CMK (cell line): ENCODE measurements around the gene CACNA1B.

ENCODE experiments used
- DNase-seq: peaks from one replicate; pipeline ENCODE4 v3.0.0-alpha.2; 2010; ENCODE audit warnings: low read depth

The CACNA1B gene

DNA sequence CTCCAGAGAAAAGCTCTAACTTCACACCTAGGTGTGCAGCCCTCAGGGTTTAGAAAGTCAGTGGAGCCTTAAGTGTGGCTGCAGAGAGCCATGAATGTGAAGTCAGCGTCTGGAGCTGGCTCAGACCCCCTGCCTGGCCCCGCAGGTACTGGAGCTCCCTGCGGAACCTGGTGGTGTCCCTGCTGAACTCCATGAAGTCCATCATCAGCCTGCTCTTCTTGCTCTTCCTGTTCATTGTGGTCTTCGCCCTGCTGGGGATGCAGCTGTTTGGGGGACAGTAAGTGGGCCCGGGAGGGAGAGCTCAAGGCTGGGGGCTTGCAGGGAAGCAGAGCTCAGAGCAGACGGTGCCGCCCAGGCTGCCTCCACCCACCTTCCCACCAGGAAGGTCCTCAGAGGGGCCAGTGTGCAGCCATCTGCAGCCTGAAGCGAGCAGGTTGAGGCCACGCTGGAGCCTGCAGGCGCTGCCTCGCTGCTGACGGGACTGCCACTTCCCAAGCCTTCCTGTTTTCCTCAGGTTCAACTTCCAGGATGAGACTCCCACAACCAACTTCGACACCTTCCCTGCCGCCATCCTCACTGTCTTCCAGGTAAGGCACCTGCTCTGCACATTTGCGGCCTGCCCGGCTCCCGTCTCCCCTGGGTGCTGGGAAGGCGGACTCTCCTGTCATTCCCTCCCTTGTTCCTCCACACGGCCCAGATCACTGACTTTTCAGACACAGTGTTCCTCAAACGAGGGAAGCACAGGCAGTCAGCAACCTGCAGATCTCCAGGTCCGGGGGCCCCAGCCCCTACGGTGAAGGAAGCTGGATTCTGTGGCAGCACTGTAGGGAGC lies 108.9 kb downstream of the CACNA1B start:
- DNase-seq, result no peak

DNA sequence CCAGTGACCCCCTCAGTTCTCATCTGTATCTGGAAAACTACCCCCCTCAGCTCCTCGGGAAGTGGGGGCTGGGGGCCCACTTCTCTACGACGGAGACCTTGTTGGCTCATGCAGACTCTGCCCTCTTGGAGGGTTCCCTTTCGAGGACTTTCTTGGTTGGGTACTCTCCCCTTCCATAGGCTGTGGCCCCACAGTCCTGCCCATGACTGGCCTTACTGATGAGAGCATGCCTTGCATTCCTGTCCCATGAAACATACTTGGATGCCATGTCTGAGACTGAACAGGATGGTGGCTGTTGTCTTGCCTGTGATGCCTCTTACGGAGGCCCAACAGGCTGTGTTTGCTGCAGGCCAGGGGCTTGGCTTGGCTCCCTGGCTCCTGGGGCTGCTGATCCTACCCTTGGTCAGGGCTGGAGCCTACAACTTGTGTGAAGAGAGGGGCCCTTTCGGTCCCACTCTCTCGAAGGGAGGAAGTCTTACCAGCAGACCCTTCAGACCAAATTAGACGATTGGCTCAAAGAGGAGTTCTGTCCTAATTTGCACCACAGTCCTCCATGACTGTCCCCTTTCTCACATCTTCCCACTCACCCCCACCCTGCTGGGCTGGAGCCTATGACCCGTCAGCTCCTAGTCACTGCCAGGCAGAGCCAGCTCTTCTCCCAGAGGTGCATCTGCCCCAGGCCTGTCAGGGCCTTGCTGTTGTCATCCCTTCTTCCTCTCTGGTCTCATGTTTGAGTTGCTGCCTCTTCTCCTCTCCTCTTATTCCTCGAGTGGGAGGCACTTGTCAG lies 109.9 kb downstream of the CACNA1B start:
- DNase-seq, result no peak

DNA sequence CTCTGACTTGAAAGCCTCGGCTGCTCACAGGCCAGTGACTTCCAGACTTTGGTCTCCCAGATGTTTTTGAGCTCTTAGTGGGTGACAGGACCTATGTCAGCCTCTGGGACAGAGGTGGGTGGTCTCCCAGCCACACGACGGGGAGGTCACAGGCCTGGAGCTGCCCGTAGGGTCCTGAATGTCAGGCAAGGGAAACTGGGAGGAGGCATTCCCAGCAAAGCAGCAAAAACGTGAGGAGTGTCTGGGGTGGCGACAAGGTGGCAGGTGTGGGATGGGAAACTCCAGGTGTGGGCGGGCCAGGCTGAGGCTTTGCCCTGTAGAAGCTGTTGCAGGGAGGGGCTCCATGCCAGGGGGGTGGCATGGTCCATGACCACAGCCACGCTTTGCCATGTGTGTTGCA lies 110.5 kb downstream of the CACNA1B start:
- DNase-seq, result no peak

GRCh38 chr9:137988701-137989100 lies 111.1 kb downstream of the CACNA1B start:
- no peak for DNase-seq

GRCh38 chr9:137989156-137989555 lies 111.6 kb downstream of the CACNA1B start:
- DNase-seq, result no peak

GRCh38 chr9:137989999-137990715 lies 112.6 kb downstream of the CACNA1B start:
- no peak for DNase-seq

DNA sequence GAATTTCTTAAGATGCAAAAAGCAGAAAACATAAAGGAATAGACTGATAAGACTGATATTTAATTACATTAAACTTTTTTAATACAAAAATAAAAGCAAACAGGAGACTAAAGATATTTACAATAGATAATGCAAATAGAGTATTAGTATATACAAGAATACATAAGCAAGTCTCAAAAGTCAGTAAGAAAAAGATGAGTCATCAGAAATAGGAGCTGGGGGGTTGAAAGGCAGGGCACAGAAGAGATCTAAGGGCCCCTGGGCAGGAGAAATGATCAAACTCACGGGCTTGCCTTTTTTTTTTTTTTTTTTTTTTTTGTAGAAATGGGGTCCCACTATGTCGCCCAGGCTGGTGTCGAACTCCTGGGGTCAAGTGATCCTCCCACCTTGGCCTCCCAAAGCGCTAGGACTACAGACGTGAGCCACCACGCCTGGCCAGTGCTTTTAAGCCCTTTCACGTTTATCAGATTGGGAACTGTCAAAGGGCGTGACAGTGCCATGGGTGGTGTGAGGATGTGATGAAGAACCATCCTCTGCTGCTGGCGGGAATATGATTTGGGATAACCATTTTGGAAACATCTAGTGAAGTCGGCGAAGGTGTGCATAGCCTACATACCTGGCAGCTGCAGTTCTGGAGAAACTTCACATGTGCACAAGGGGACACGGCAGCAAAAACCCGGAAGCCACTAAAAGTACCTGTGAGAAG lies 126.1 kb downstream of the CACNA1B start:
- DNase-seq, result no peak

DNA sequence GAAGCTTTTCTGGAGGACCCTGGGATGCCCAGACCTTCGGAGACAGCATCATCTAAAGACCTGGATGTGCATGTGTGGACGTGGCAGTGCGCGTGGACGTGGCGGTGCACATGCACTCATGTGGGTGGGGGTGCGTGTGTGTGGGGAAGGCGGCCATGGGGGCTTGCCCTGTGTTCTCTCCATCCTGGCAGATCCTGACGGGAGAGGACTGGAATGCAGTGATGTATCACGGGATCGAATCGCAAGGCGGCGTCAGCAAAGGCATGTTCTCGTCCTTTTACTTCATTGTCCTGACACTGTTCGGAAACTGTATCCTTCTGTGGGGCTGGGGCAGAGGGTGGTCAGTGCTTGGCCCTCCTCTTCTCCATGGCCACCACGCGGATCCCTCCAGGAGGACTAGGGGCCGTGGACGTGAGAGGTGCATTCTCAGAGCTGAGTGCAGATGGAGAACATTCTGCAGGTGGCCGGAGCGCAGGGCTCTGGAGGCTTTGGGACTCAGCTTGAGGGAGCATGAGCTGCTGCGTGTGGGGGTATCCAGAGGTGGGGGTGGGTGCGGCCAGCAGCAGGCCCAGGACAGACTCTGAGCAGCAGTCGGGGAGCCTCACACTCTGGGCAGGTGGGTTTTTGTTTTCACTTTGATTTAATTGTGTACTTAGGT lies 129.1 kb downstream of the CACNA1B start:
- DNase-seq, result no peak

- no peak for DNase-seq
Observed at GRCh38 chr9:138007566-138007917, 130.0 kb downstream of the CACNA1B start.

DNA sequence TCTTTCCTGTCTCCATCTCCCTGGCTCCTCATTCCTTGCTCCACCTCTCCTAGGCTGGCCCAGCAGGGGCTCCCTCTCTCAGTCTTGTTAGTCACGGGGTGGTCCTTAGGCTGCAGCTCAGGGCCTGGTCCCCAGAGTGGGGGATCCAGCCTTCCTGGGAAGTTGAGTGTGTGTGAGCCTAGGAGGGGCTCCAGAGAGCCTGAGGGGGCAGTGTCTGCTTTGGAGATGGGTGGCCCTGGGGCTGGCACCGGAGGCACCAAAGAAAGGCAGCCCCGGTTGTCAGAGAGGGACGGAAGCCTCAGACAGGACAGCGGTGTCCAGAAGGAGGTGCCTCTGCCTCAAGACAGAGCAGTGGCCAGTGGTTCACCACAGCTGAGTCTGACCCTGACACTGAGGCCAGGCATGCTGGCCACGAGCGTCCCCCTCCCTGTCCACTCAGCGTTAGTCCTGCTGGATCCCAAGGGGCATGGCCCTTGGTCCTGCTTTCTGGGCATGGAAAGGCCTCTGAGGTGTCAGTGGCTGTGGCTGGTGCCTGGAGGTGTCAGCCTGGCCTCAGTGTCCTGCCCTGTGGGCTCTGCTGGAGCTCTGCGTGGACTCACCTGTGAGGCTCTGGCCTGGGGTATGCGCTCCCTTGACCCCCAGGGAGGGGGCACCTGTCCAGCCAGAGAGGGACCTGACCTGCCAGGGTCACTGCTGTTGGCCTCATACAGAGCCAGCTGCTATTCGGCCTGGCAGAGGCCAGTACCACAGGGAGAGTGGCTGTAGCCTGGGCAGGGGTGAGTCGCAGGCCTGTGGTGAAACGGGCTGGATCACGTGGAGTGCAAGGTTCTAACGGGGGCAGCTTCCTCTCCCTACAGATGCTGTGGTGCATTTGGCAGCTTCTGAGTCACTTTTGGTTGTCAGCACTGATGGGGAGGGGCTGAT lies 130.6 kb downstream of the CACNA1B start:
- no peak for DNase-seq

DNA sequence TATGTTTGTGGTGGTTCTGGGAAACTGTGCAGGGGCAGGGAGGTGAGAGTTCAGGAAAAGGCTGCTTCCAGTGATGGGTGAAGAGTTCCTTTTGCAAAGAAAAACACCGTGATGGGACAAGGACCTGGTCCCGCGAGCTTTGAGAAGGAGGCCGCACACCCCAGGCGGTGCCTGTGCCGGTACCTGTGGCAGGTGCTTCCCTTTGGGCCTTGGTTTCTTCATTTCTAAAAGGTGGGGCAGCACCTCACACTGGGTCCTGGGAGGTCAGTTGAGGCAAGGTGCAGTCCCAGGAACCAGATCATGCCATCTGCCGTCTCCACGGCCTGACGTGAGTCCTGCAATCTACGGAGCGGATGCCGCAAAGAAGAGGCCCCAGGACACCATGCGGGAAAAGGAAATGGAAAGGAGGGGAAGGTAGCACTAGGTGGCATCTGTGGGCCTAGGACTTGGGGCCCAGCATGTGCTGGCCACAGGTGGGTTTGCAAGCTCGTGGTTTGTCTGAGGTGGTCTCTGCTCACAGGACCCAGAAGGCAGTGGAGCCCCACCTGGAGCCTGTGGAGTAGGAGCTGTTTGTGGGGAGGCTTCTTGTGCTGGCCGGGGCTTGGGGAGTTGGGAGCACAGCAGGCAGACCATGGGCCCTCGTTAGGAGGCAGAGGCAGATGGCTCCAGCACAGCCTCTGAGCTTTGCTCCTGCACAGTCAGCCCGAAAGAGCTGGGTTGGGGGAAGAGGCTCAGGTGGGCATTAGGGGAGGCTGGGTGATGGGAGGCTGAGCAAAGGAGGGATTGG lies 131.6 kb downstream of the CACNA1B start:
- no peak for DNase-seq

GRCh38 chr9:138009803-138010690 lies 132.5 kb downstream of the CACNA1B start:
- DNase-seq, result no peak

- DNase-seq, result no peak
Observed at GRCh38 chr9:138010861-138011260, 133.3 kb downstream of the CACNA1B start.

GRCh38 chr9:138011951-138012500 lies 134.4 kb downstream of the CACNA1B start:
- no peak for DNase-seq

DNA sequence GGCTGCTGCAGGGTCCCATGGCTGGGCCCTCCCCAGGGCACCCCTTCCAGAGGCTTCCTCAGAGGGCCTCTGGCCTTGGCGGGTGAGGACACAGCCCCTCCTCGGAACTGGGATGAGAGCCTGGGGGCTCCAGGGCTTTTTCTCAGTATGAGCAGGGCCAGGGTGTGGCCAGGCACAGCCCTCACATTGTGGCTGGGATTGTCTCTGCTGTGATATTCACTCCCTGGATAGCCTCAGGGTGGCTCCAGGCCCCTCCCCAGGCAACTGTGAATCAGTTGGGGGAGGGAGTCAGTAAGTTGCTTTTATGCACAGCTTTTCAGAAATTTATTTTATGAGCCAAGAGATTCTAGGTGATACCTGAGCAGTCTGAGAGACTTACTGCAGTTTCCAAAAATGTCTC lies 135.7 kb downstream of the CACNA1B start:
- no peak for DNase-seq

- no peak for DNase-seq
Observed at GRCh38 chr9:138013836-138014562, 136.4 kb downstream of the CACNA1B start.

GRCh38 chr9:138014563-138014945 lies 137.0 kb downstream of the CACNA1B start:
- DNase-seq, result no peak
